DMS 273 (cell line): ENCODE results near the gene YY1AP1.
"Not testable (repeated sequence)": the region's sequence is repeated elsewhere in the genome, so short reads cannot be mapped to it uniquely, and the experiment has no call there.

Experiments used
- DNase-seq: peaks from one replicate; lab custom pipeline; 2025; ENCODE audit not compliant: unreplicated experiment; lab: John Stamatoyannopoulos, UW

YY1AP1 gene, protein sequence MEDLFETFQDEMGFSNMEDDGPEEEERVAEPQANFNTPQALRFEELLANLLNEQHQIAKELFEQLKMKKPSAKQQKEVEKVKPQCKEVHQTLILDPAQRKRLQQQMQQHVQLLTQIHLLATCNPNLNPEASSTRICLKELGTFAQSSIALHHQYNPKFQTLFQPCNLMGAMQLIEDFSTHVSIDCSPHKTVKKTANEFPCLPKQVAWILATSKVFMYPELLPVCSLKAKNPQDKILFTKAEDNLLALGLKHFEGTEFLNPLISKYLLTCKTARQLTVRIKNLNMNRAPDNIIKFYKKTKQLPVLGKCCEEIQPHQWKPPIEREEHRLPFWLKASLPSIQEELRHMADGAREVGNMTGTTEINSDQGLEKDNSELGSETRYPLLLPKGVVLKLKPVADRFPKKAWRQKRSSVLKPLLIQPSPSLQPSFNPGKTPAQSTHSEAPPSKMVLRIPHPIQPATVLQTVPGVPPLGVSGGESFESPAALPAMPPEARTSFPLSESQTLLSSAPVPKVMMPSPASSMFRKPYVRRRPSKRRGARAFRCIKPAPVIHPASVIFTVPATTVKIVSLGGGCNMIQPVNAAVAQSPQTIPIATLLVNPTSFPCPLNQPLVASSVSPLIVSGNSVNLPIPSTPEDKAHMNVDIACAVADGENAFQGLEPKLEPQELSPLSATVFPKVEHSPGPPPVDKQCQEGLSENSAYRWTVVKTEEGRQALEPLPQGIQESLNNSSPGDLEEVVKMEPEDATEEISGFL

DNA sequence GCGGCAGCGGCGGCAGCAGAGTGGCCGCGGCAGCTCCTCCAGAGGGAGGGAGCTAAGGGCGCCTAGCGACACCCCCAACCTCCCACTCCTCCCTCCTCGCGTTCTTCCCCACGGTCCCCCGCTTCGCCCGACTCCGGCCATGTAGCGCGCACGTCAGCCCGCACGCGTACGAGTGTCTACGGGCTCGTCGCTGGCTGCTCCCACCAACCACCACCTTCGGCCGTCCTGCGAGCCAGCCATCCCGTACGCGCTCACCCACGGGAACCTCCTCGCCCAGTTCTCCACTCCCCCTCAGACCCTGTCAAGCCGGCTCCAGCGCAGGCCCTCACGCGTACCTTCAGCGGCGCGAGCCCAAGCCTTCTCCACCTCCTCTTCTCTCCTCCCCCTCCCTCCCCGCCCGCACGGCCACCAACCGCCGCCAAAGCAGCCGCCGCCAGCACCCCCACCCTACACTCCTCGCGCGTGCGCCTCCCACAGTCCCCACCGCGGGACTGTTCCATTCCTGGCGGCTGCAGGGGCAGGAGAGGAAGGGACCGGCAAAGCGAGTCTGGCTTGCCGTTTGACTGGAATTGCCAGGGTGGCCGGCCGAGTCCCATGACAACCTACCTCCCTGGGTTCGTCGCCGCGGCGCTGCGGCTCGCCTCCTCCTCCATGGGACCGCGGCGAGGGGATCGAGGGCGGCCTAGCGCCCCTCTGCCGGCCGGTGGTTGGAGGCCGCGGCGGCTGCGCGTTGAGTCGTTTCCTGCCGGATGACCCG is at the start of gene YY1AP1:
TSS of gene YY1AP1 (minus strand) at position 451 of the 757 bp plus-strand sequence. CDS start 8,338 bp downstream, outside the sequence.
- peak; percentile 96 for DNase-seq

DNA sequence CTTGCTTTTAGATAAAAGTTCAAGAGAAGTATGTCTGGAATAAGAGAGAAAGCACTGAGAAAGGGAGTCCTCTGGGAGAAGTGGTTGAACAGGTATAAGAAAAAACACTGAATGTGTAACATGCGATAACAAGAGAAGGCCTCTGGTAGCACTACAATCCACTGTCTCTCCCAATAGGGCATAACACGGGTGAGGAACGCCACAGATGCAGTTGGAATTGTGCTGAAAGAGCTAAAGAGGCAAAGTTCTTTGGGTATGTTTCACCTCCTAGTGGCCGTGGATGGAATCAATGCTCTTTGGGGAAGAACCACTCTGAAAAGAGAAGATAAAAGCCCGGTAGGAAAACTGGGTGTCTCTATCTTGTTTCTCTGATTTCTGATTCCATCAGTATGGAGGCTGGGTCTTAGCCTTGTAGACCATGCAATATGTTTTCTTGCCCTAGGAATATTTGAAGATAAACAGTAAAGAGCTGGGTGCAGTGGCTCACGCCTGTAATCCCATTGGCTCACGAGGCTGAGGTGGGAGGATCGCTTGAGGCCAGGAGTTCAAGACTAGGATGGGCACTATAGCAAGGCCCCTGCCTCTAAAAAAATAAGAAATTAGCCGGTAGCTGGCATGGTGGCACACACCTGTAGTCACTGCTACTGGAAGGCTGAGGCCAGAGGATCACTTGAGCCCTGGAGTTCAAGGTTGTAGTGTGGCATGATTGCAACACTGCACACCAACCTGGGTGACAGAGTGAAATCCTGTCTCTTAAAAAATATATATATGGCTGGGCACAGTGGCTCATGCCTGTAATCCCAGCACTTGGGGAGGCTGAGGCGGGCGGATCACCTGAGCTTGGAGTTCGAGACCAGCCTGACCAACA is 40.7 kb upstream of the YY1AP1 start:
- DNase-seq, result peak; percentile 79

DNA sequence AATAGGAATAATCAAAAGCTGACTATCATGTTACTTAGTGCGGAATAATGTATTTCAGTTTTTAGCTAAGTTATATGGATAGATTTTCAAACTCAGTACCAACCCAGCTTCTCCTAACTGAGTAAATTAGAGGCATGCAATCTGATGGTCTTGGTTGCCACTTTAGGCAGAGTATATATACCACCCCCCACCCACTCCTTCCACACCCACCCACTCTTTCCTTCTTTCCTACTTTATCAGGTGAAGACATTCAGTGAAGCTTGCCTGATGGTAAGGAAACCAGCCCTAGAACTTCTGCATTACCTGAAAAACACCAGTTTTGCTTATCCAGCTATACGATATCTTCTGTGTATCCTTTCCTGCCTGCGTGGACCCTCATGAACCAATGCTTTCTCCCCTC is 36.6 kb upstream of the YY1AP1 start:
- no peak for DNase-seq

DNA sequence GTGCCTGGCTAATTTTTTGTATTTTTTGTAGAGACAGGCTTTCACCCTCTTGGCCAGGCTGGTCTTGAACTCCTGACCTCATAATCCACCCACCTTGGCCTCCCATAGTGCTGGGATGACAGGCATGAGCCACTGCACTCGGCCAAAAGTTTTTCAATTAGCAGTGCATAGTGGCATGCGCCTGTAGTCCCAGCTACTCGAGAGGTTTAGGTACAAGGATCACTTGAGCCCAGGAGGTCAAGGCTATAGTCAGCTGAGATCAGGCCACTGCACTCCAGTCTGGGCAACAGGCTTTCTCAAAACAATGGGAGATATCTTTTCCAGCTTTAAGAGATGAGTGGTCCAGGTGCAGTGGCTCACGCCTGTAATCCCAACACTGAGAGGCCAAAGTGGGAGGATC is 31.1 kb upstream of the YY1AP1 start:
- DNase-seq, result no peak

DNA sequence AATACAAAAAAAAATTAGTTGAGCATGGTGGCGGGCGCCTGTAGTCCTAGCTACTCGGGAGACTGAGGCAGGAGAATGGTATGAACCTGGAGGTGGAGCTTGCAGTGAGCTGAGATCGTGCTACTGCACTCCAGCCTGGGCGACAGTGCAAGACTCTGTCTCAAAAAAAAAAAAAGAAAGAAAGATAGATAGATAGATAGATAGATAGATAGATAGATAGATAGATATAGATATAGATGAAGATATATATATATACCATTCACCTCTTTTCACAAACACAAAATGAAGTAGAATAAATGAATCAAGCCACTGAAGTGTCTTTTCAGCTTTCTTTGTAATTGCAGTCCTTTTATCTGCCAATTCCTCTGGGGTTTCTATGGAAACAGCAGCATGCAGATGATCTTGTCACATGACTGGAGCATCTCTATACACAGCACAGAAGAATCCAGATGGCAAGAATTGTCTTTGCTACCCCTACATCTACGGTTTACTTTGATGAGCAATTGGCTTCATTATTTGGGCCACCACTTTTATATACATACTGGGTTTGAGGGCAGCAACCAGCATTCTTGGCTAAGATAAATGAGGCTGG is 30.0 kb upstream of the YY1AP1 start:
- not testable (repeated sequence) for DNase-seq

DNA sequence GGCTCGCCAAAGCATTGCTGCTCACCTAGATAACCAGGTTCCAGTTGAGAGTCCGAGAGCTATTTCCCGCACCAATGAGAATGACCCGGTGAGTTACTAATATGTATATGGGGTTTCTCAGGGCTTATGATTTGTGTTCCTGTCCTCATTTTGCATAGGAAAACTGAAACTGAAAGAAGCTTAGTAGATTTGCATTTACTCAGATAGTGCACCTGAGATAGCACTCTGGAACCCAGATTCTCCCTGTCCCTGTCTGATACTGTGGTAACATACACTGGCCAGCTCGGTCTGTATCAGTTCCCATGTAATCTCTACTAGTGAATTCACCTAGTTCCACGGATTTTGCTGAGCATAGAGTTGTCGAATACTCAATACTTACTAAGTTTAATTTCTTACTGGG is 28.5 kb upstream of the YY1AP1 start:
- no peak for DNase-seq

DNA sequence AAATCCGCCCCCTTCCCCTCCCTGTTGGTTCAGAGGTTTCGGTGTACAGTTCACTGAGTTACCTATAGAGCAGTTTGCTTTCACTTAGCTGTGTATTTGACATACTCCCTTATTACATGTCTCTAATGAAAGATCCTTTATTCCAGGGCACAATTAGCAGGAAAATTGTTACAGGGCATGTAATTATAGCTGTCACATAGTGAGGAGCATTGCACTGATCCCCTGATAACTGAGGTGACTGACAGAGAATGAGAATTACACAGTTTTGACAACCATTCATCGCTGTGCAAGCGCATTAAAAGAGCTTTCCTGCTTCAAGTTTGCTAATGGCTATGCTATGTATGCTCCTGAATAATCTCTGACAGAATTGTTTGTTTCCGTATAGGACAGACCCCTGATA is 27.2 kb upstream of the YY1AP1 start:
- DNase-seq, result no peak

DNA sequence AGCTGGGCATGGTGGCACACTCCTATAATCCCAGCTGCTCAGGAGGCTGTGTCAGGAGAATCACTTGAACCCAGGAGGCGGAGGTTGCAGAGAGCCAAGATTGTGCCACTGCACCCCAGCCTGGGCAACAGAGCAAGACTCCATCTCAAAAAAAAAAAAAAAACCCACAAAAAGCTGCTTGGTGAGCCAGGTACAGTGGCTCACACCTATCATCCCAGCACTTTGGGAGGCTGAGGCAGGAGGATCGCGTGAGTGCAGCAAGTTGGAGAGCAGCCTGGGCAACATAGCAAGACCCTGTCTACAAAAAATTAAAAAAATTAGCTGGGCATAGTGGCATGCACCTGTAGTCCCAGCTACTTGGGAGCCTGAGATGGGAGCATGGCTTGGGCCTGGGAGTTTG is 26.5 kb upstream of the YY1AP1 start:
- not testable (repeated sequence) for DNase-seq

DNA sequence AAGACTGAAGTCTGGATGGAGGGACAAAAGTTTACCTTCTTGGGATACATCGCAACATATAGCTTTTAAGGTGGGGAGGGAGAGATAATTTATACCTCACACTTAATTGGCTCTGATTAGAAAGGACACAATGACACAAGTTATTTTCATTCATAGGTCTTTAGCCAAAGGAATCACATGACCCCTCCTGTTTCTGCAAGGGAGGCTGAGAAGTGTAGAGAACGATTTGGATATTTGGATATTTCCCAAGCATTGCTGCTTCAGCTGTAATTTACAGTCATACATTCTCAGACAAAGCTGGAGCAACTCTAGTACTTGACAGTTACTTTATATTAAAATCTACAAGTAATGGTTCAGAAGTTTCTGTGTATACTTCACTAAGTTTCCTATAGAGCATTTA is 24.5 kb upstream of the YY1AP1 start:
- DNase-seq, result no peak

DNA sequence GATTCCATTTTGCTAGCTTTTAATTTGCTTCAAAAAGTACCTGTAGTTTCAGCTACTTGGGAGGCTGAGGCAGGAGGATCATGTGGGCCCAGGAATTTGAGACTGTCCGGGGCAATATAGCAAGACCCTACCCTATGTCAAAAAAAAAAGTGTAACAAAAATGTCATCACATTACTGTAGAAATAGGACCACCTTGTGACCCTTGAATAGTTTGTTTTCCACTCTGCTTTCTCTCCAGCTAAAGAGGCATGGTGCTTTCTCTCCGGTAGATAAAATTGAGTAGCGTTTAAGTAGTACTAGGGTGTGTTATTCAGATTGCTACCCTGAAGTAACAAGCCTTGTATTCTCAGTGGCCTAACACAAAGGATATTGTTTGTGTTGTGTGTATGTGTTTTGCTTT is 24.1 kb upstream of the YY1AP1 start:
- peak; percentile 15 for DNase-seq

DNA sequence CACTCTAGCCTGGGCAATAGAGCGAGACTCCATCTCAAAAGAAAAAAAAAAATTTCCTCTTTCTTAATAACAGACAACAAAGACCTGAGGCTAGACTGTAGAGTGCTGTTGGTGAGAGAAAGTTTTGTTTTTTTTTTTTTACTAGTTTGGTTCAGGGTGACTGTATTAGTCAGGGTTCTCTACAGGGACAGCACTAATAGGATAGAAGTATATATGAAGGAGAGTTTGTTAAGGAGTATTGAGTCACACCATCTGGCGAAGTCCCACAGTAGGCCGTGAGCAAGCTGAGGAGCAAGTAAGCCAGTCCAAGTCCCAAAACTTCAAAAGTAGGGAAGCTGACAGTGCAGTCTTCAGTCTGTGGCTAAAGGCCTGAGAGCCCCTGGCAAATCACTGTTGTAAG is 22.9 kb upstream of the YY1AP1 start:
- not testable (repeated sequence) for DNase-seq

DNA sequence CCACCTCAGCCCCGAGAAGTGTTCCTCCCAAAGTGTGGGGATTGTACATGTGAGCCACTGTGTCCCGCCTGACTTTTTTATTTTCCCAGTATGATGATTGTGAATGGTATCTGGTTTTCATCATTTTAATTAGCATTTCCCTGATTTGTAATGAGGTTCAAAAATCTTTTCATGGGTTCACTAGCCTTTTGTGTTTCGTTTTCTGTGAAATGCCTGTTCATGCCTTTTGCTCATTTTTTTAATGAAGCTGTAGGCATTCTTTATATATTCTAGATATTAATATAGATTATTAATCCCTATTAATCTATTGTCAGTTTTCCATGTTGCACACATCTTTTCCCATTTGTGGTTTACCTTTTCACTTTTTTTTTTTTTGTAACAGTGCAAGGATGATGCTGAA is 20.8 kb upstream of the YY1AP1 start:
- no peak for DNase-seq

DNA sequence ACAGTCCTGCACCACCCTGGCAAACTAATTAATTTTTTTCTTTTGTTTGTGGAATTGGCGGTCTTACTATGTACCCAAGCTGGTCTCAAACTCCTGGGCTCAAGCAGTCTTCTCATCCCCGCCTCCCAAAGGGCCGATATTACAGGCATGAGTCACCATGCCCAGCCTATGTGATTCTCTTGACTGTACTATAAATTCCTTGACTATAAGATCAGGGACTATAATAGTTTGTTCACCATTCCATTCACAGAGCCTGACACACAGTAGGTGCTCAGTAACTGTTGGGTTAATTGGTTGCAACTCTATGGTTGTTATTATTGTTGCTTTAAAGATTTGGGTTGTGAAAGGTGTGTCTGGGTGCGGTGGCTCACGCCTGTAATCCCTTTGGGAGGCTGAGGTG is 17.6 kb upstream of the YY1AP1 start:
- no peak for DNase-seq

DNA sequence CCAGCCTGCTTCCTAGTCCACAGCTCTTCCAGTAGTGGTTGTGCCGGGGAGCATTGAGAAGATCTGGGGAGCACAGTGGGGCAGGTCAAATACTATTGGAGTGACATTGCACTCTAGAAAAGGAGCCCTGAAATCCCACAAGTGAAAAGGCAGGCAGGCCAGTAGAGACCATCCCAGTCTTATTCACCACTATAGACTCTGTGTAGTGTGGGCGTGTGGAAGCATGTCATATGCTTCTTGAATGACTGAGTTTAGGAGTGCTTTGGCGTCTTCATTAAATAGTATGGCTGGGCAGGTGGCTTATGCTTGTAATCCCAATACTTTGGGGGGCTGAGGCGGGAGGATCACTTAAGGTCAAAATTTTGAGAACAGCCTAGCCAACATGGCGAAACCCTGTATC is 15.8 kb upstream of the YY1AP1 start:
- DNase-seq, result not testable (repeated sequence)

DNA sequence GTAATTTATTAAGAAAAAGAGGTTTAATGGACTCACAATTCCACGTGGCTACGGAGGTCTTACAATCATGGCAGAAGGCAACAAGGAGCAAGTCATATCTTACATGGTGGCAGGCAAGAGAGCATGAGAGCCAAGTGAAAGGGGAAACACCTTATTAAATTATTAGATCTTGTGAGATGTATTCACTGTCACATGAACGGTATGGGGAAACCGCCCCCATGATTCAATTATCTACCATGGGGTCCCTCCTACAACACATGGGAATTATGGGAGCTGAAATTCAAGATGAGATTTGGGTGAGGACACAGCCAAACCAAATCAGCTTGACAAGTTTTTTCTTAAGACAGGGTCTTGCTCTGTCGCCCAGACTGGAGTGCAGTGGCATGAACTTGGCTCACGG is 14.6 kb upstream of the YY1AP1 start:
- no peak for DNase-seq

DNA sequence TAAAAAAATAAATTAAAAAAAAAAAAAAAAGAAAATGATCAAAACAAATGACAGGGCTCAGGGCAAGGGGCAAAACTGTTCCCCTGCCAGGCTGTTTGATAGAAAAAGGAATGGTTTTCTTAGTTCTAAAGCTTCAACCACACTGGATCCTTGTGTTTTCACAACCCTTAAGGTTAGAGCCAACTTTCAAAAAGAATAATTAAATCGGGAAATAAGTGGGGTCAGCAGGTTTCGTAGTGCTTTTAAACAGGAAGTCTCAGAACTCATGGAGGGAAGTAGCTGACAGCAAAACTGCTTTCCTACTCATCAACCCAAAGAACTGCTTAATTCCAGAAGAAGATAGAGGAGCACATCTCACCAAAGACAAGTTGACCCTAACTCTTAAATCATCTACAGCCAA is 13.1 kb upstream of the YY1AP1 start:
- not testable (repeated sequence) for DNase-seq

DNA sequence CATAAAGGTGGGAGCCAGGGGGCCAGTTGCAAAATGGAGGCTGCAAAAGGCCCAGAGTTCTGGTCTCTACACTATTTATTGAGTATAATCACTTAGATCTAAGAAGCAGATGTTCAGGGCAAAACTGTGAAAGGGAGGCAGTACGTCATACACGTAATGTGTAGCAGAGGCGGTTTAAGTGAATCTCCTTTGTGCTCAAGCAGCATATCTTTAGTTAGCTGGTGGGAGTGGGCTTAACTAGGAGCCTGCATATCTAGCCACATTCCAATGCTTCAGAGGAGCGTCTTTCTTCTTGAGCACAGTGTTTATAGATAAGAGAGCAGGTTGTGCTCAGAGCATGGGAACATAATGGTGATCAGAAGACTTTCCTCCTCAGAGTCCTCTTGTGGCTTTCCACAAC is 10.5 kb upstream of the YY1AP1 start:
- DNase-seq, result not testable (repeated sequence)

DNA sequence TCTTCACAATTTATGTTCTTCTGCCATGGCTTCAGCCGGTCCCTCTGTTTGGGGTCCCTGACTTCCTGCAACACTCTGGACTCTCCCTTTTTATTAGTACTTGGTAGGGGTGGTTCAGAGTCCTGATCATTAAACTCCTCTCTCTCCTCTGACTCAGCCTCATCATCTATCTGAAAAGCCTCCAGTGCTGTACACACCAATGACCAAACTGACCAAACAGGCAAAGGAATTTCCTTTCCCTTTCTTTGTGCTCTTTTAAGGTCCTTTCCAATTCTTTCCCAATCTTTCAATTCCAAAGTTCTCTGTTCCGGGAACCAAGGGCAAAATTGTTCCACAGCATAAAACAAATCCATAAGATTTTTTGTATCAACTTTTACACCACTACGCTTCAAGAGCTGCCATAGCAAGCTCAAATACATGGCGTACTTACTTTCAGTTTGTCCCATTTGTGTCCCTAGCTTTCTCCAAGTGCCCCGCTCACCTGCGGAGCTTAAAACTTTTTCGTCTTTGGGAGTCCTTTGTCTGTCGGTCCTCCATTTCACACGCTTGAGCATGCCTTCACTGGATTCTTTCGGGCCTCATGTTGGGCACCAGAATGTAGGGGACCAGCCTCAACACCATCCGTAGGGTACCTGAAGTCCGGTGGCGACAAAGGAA is 9.9 kb upstream of the YY1AP1 start:
- DNase-seq, result no peak

DNA sequence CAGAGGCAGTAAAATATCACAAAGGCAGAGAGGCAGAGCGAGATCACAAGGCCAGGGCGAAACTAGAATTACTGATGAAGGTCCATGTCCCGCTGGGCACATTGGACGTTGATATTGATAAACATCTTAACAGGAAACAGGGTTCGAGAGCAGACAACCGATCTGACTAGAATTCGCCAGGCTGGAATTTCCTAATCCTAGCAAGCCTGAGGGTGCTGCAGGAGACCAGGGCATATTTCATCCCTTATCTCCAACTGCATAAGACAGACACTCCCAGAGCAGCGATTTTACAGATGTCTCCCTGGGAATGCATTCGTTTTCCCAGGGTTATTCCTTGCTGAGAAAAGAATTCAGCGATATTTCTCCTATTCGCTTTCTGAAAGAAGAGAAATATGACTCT is 9.0 kb upstream of the YY1AP1 start:
- not testable (repeated sequence) for DNase-seq

DNA sequence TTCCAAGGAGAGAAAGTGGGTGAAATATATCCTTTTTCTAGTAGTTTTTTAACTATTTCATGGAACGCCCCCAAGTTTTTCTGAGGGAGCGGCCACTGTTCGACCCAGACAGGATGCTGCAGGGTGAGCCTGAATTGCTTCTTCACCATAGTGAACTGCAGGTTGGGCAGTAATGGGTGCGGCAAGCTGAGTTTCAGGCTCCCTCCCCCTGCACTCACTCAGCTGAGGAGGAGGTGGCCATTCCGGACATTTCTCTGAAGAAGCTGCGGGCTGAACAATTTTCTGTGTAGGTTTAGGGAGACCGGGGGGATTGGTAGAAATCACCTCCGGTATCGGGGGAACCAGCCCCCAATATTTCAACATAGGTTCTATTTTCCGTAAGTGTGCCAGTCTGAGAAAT is 8.5 kb upstream of the YY1AP1 start:
- DNase-seq, result no peak
